PC-3 (cell line): ENCODE measurements around the gene GPRIN3. TPM values are rescaled to one million over a fixed set of nuclear protein-coding genes. Genes with fewer than 3 reads are reported as not detected.

Experiments
- ATAC-seq: fragments of 200-7000 bp; cut with Tn5 transposase; 2 replicates; pipeline ENCODE4 v1.9.1; 2020; ENCODE audit warnings: mild to moderate bottlenecking, moderate library complexity
- BruUV-seq: library from RNA; stranded (reverse); fragments of 400-500 nt; replicated peaks from 2 replicates; lab custom pipeline; 2021; lab: Mats Ljungman, UMichigan
- CTCF ChIA-PET: fragments of 300-600 bp; sonication (Branson Sonifier 250); formaldehyde crosslinking; loops from one replicate; lab custom pipeline; 2022; ENCODE audit warnings: antibody characterized with exemption; lab: Charles Lee
- POLR2A ChIA-PET: fragments of 300-600 bp; sonication (Branson Sonifier 250); formaldehyde crosslinking; loops from one replicate; lab custom pipeline; 2022; ENCODE audit warnings: antibody characterized with exemption; ENCODE audit not compliant: unreplicated experiment; lab: Charles Lee
- DNase-seq: peaks from one replicate; pipeline ENCODE4 v3.0.0-alpha.2; 2015
- H2AFZ ChIP-seq: fragments of 300-600 bp; sonication (generic); 2 replicates; pipeline ENCODE4 v1.6.0; 2016; ENCODE audit warnings: antibody characterized with exemption, low read length
- H3F3A ChIP-seq: fragments of 300-600 bp; sonication (generic); one replicate; pipeline ENCODE4 v1.6.0; 2017; ENCODE audit warnings: antibody characterized with exemption, low read length, control low read depth, mild to moderate bottlenecking; ENCODE audit not compliant: unreplicated experiment
- H3K27ac ChIP-seq: fragments of 300-600 bp; sonication (generic); 2 replicates; pipeline ENCODE4 v1.5.1; 2016; ENCODE audit warnings: mild to moderate bottlenecking, low read length
- H3K27me3 ChIP-seq: fragments of 300-600 bp; sonication (generic); 2 replicates; pipeline ENCODE4 v1.6.1; 2016; ENCODE audit warnings: low read length, mixed read lengths
- H3K36me3 ChIP-seq: fragments of 300-600 bp; sonication (generic); 2 replicates; pipeline ENCODE4 v1.6.1; 2016; ENCODE audit warnings: low read depth, mixed run types, low read length, mixed read lengths
- H3K4me1 ChIP-seq: fragments of 300-600 bp; sonication (generic); 2 replicates; pipeline ENCODE4 v1.5.1; 2016; ENCODE audit warnings: low read length; ENCODE audit not compliant: insufficient read depth
- H3K4me2 ChIP-seq: fragments of 300-600 bp; sonication (generic); 2 replicates; pipeline ENCODE4 v1.6.0; 2016; ENCODE audit warnings: low read length
- H3K4me3 ChIP-seq: fragments of 300-600 bp; sonication (generic); 2 replicates; pipeline ENCODE4 v1.5.1; 2016; ENCODE audit warnings: mild to moderate bottlenecking, low read length, mixed read lengths
- H3K79me2 ChIP-seq: fragments of 300-600 bp; sonication (generic); 2 replicates; pipeline ENCODE4 v1.6.1; 2017; ENCODE audit warnings: low read length, mixed read lengths
- H3K9ac ChIP-seq: fragments of 300-600 bp; sonication (generic); 2 replicates; pipeline ENCODE4 v1.6.0; 2016; ENCODE audit warnings: mild to moderate bottlenecking, low read length
- H3K9me2 ChIP-seq: fragments of 300-600 bp; sonication (generic); replicated peaks from 2 replicates; pipeline ENCODE4 v1.6.1; 2016; ENCODE audit warnings: mixed run types, low read length, mixed read lengths
- H3K9me3 ChIP-seq: fragments of 300-600 bp; sonication (generic); 2 replicates; pipeline ENCODE4 v1.6.1; 2016; ENCODE audit warnings: low read length, mixed read lengths
- H4K20me1 ChIP-seq: fragments of 300-600 bp; sonication (generic); 2 replicates; pipeline ENCODE4 v1.6.1; 2016; ENCODE audit warnings: low read length, mixed read lengths
- EZH2 ChIP-seq: fragments of 300-600 bp; sonication (generic); IDR thresholded peaks from one replicate; pipeline ENCODE4 v1.6.1; 2017; ENCODE audit warnings: antibody characterized with exemption, mild to moderate bottlenecking, low read length; ENCODE audit not compliant: unreplicated experiment
- EZH2phosphoT487 ChIP-seq: fragments of 300-600 bp; sonication (generic); IDR thresholded peaks from 2 replicates; pipeline ENCODE4 v1.6.1; 2018; ENCODE audit warnings: mild to moderate bottlenecking, antibody characterized with exemption, low read length, borderline replicate concordance
- intact Hi-C: fragments of 100-400 bp; cut with micrococcal nuclease; formaldehyde crosslinking; loops from 2 replicates; pipeline ENCODE4 v1.9.0; 2023
- total RNA-seq: library from RNA; depleted of rRNA; stranded (reverse); fragments of >200 nt; gene quantifications from 2 replicates; pipeline ENCODE4 v1.2.3, GENCODE V29; 2014
- TF ChIP-seq, protein P1 (sequence below): fragments of 300-600 bp; sonication (generic); conservative IDR thresholded peaks from 2 replicates; pipeline ENCODE4 v1.5.1; 2017; ENCODE audit warnings: antibody characterized with exemption, low read depth, mild to moderate bottlenecking, low read length

Gene GPRIN3
- total RNA-seq, 1 experiment from 2014 or later = not detected

DNA sequence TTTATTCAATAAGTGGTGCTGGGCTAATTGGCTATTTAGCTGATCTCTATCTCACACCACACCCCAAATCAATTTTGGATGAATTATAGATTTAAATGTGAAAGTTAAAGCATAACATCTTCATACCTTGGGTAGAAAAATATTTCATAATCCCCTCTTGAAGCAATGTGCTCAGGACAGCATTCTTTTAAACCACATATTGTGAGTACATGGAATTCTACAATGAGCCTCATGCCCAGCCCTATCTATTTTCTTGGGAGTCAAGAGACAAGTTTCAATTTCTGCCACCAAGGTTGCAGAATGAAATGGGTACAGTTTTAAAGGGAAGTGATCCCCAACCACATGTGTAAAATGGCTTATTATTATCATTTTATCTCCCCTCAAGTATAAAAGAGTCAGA is 30.6 kb upstream of the GPRIN3 start:
- no peaks in the 10 kb centered on the region for H3K4me1 ChIP-seq
- no TSS peak for BruUV-seq
- POLR2A ChIA-PET = no interaction called here

DNA sequence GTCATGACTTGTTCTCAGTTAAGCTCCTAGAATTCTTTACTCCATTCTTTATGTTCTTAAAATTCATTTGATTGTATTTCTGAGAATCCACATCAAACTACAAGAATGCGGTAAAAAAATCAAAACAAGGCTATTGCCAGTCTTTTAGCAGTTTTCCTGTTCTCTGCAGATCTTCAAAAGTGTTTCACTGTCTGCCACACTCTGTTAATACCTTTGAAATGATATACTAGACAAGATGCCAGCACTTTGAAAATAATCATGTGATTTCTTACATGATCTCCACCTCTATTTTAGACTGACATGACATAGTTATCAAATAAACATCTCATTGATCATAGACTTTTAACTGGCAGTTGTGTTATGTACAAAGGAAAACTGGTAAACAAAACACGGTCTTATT is 30.1 kb upstream of the GPRIN3 start:
- TF ChIP-seq, protein P1, sequence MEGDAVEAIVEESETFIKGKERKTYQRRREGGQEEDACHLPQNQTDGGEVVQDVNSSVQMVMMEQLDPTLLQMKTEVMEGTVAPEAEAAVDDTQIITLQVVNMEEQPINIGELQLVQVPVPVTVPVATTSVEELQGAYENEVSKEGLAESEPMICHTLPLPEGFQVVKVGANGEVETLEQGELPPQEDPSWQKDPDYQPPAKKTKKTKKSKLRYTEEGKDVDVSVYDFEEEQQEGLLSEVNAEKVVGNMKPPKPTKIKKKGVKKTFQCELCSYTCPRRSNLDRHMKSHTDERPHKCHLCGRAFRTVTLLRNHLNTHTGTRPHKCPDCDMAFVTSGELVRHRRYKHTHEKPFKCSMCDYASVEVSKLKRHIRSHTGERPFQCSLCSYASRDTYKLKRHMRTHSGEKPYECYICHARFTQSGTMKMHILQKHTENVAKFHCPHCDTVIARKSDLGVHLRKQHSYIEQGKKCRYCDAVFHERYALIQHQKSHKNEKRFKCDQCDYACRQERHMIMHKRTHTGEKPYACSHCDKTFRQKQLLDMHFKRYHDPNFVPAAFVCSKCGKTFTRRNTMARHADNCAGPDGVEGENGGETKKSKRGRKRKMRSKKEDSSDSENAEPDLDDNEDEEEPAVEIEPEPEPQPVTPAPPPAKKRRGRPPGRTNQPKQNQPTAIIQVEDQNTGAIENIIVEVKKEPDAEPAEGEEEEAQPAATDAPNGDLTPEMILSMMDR = no peak
- TF ChIP-seq EZH2phosphoT487 (no peak), EZH2 (no peak)
- DNase-seq = no peak
- H2AFZ ChIP-seq = no peak overlapping the region
- no peak overlapping the region for H3K27ac ChIP-seq
- no peaks in the 10 kb centered on the region for H4K20me1 ChIP-seq
- no peak overlapping the region for H3K9ac ChIP-seq
- no peaks in the 10 kb centered on the region for H3K9me3 ChIP-seq
- no peak overlapping the region for H3K4me3 ChIP-seq
- no peak overlapping the region for H3K4me2 ChIP-seq
- ChIA-PET CTCF (interaction anchor here (0.6 kb wide), 1 partner anchor 111 kb away, joined by 4 read pairs; no protein-coding TSS in a partner anchor), POLR2A (no interaction called here)
- H3F3A ChIP-seq = no peaks in the 10 kb centered on the region
- no peaks in the 10 kb centered on the region for H3K79me2 ChIP-seq
- no TSS peak for BruUV-seq
- H3K27me3 ChIP-seq = peaks cover 27% of the 10 kb centered on the region
- no peak for ATAC-seq
- H3K9me2 ChIP-seq = no peaks in the 10 kb centered on the region
- no peaks in the 10 kb centered on the region for H3K36me3 ChIP-seq
- H3K4me1 ChIP-seq = no peaks in the 10 kb centered on the region
- intact Hi-C loops = no loop called here

More for the DNA sequence above, 30.6 kb upstream of the GPRIN3 start:
- no peaks in the 10 kb centered on the region for H3K9me3 ChIP-seq
- no peaks in the 10 kb centered on the region for H4K20me1 ChIP-seq
- peaks cover 32% of the 10 kb centered on the region for H3K27me3 ChIP-seq
- H3K9ac ChIP-seq = no peak overlapping the region
- no peak for TF ChIP-seq EZH2phosphoT487
- no peak for TF ChIP-seq EZH2
- TF ChIP-seq, protein P1 = no peak
- CTCF ChIA-PET = no interaction called here
- H3K36me3 ChIP-seq = no peaks in the 10 kb centered on the region
- no peaks in the 10 kb centered on the region for H3K9me2 ChIP-seq
- no peak overlapping the region for H3K27ac ChIP-seq
- H3K4me3 ChIP-seq = no peak overlapping the region
- intact Hi-C loops = no loop called here
- no peak overlapping the region for H3K4me2 ChIP-seq
- no peak for ATAC-seq
- H2AFZ ChIP-seq = no peak overlapping the region
- no peak for DNase-seq
- no peaks in the 10 kb centered on the region for H3K79me2 ChIP-seq
- H3F3A ChIP-seq = no peaks in the 10 kb centered on the region

DNA sequence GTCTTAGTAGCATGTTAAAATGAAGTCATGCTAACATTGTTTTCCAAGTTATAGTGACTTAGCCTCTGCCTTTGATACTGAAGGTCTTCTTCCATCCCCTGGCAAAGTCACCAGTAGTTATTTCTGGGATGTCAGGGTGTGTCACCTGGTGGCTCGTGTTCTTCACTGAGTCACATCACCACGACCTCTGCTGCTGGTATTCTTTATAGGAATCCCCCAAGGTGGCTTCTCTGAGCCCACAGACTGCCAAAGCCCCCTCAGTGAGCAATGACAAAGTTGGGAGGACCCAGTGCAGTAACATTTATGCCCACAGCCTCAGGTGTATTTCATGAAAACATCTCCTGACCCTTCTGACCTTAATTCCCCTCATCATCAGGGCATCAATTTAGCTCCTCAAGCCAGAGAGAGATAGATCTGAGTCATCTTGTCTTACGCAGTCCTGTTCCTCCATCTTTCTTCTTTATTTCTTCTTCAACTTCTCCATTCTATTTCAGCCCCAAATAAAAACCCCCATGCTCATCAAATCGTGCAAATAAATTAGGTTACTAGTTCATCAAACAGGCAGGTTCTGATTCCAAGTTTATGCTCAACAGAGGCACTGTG is 29.3 kb upstream of the GPRIN3 start:
- Histone ChIP-seq H2AFZ (no peak overlapping the region), H3K9me2 (no peaks in the 10 kb centered on the region), H3K27ac (no peak overlapping the region), H3K36me3 (no peaks in the 10 kb centered on the region), H3K4me1 (no peaks in the 10 kb centered on the region), H3K4me2 (no peak overlapping the region), H3F3A (no peaks in the 10 kb centered on the region), H4K20me1 (no peaks in the 10 kb centered on the region), H3K4me3 (no peak overlapping the region), H3K27me3 (peaks cover 24% of the 10 kb centered on the region), H3K79me2 (no peaks in the 10 kb centered on the region), H3K9me3 (no peaks in the 10 kb centered on the region), H3K9ac (no peak overlapping the region)
- ChIA-PET POLR2A (no interaction called here), CTCF (no interaction called here)
- no TSS peak for BruUV-seq
- TF ChIP-seq, protein P1 = no peak
- TF ChIP-seq EZH2 = no peak
- TF ChIP-seq EZH2phosphoT487 = no peak
- ATAC-seq (no peak), DNase-seq (no peak)
- intact Hi-C loops = no loop called here
